Left lobe of liver (tissue), 2 donors: ENCODE results near the gene ZNF691. TPM values are rescaled to one million over a fixed set of nuclear protein-coding genes. Genes with fewer than 3 reads are reported as not detected.
A peak's percentile ranks its signal among the peaks of the same experiment; 100 is the strongest.

Experiments used
- ATAC-seq: fragments of 200-7000 bp; cut with Tn5 transposase; one replicate; pipeline ENCODE4 v1.9.1; 2020; ENCODE audit warnings: mild to moderate bottlenecking, moderate library complexity
- DNase-seq: peaks from one replicate; pipeline ENCODE4 v3.0.0-alpha.2; 2020; ENCODE audit warnings: low spot score
- total RNA-seq: library from RNA; stranded (reverse); gene quantifications from one replicate; pipeline ENCODE4 v1.2.1, GENCODE V29; 2021
- donor health status: DM: no; HTN: no; CAD: no; lungs with moderate emphysema.
- donor health status: DM: no; HTN: yes; CAD: no.

The ZNF691 gene
- total RNA-seq, 1 donor from 2014 or later, result 6.8 TPM

- ATAC-seq (no peak), DNase-seq (no peak)
Observed at GRCh38 chr1:42832641-42833240, 13.7 kb upstream of the ZNF691 start.

GRCh38 chr1:42833981-42834380, 12.4 kb upstream of the ZNF691 start:
- no peak for ATAC-seq

GRCh38 chr1:42834803-42835202, 11.6 kb upstream of the ZNF691 start:
- ATAC-seq (no peak), DNase-seq (no peak)

More at GRCh38 chr1:42833981-42834380, 12.4 kb upstream of the ZNF691 start:
- no peak for DNase-seq

- no peak for DNase-seq
- ATAC-seq, result no peak
Observed at GRCh38 chr1:42835422-42835821, 11.0 kb upstream of the ZNF691 start.

- DNase-seq (no peak), ATAC-seq (peak; percentile 26)
Observed at GRCh38 chr1:42837709-42838108, 8.7 kb upstream of the ZNF691 start.

- DNase-seq (no peak), ATAC-seq (peak; percentile 34)
Observed at GRCh38 chr1:42838482-42839190, 7.8 kb upstream of the ZNF691 start.

- no peak for ATAC-seq
Observed at GRCh38 chr1:42841010-42841409, 5.4 kb upstream of the ZNF691 start.

GRCh38 chr1:42841440-42842147, 4.8 kb upstream of the ZNF691 start:
- ATAC-seq (no peak), DNase-seq (no peak)

More at GRCh38 chr1:42841010-42841409, 5.4 kb upstream of the ZNF691 start:
- DNase-seq, result no peak

- no peak for DNase-seq
- no peak for ATAC-seq
Observed at GRCh38 chr1:42844592-42845140, 1.7 kb upstream of the ZNF691 start.

- ATAC-seq (no peak), DNase-seq (no peak)
Observed at GRCh38 chr1:42845193-42845592, 1.2 kb upstream of the ZNF691 start.

GRCh38 chr1:42845866-42846256, 552 bp upstream of the ZNF691 start:
- DNase-seq (no peak), ATAC-seq (peak; percentile 22)

- no peak for ATAC-seq
- DNase-seq, result no peak
Observed at GRCh38 chr1:42847111-42847595, 740 bp downstream of the ZNF691 start.

- DNase-seq (no peak), ATAC-seq (no peak)
Observed at GRCh38 chr1:42847721-42848460, 1.5 kb downstream of the ZNF691 start.

GRCh38 chr1:42848823-42849537, 2.6 kb downstream of the ZNF691 start:
- ATAC-seq, result no peak
- no peak for DNase-seq

GRCh38 chr1:42849944-42850343, 3.5 kb downstream of the ZNF691 start:
- no peak for DNase-seq
- ATAC-seq, result no peak

- DNase-seq (no peak), ATAC-seq (no peak)
Observed at GRCh38 chr1:42851420-42851819, 5.0 kb downstream of the ZNF691 start.

- DNase-seq (no peak), ATAC-seq (no peak)
Observed at GRCh38 chr1:42851960-42852607, 5.7 kb downstream of the ZNF691 start.

GRCh38 chr1:42852608-42852980, 6.2 kb downstream of the ZNF691 start:
- ATAC-seq (peak; percentile 26), DNase-seq (no peak)

- DNase-seq (no peak), ATAC-seq (peak; percentile 33)
Observed at GRCh38 chr1:42853116-42853884, 6.9 kb downstream of the ZNF691 start.
